Stimulated activated CD8-positive, alpha-beta memory T cell treated with anti-CD3 and anti-CD28 coated beads, Interleukin-4, amount 100 ng/mL, for 1 hour (primary cell): Measurements from ENCODE around the gene ADAM8.
"Not testable (repeated sequence)": the region's sequence is repeated elsewhere in the genome, so short reads cannot be mapped to it uniquely, and the experiment has no call there.

Source experiments
- DNase-seq, 2 donors: peaks; one replicate each; pipeline ENCODE4 v3.0.0-alpha.2; 2020; ENCODE audit warnings: low read depth in 2 of 2, low spot score in 1 of 2

Gene ADAM8

GRCh38 chr10:133269367-133269766 is 7.3 kb downstream of the ADAM8 start:
- DNase-seq: no peak

GRCh38 chr10:133268532-133268931 is 8.1 kb downstream of the ADAM8 start:
- no peak for DNase-seq

GRCh38 chr10:133267829-133268228 is 8.8 kb downstream of the ADAM8 start:
- DNase-seq: no peak

- DNase-seq: no peak
Observed at GRCh38 chr10:133267293-133267692, 9.4 kb downstream of the ADAM8 start.

GRCh38 chr10:133266056-133266795 is 10.4 kb downstream of the ADAM8 start:
- no peak for DNase-seq

GRCh38 chr10:133265052-133265451 is 11.6 kb downstream of the ADAM8 start:
- DNase-seq: not testable (repeated sequence)

- DNase-seq: no peak
Observed at GRCh38 chr10:133264461-133264860, 12.2 kb downstream of the ADAM8 start.

- DNase-seq: no peak
Observed at GRCh38 chr10:133263674-133264073, 13.0 kb downstream of the ADAM8 start.

- no peak for DNase-seq
Observed at GRCh38 chr10:133262696-133263095, 14.0 kb downstream of the ADAM8 start.

- peak; percentile 72 for DNase-seq
Observed at GRCh38 chr10:133261726-133262325, 14.8 kb downstream of the ADAM8 start.

- peak in 1 of 2 donors; percentile 37 for DNase-seq
Observed at GRCh38 chr10:133260895-133261725, 15.6 kb downstream of the ADAM8 start.

- no peak for DNase-seq
Observed at GRCh38 chr10:133259602-133259989, 17.1 kb downstream of the ADAM8 start.

- peak; percentile 70 to 78 for DNase-seq
Observed at GRCh38 chr10:133258818-133259601, 17.7 kb downstream of the ADAM8 start.

GRCh38 chr10:133258066-133258817 is 18.4 kb downstream of the ADAM8 start:
- DNase-seq: no peak

- no peak for DNase-seq
Observed at GRCh38 chr10:133257489-133258065, 19.1 kb downstream of the ADAM8 start.

- DNase-seq: no peak
Observed at GRCh38 chr10:133255323-133255722, 21.3 kb downstream of the ADAM8 start.

- no peak for DNase-seq
Observed at GRCh38 chr10:133254421-133255120, 22.1 kb downstream of the ADAM8 start.

- no peak for DNase-seq
Observed at GRCh38 chr10:133253361-133253955, 23.2 kb downstream of the ADAM8 start.

GRCh38 chr10:133252223-133252552 is 24.5 kb downstream of the ADAM8 start:
- no peak for DNase-seq
